ENCODE results near the gene AIFM2. TPM values are rescaled to one million over a fixed set of nuclear protein-coding genes. Genes with fewer than 3 reads are reported as not detected.

Gene AIFM2
- total and polyA plus RNA-seq, 10 of the 15 experiments (the other 5 are each of a cell fraction or from before 2014, with no cell fraction given) = 4.5 to 30.8 (median 15.6) TPM

GRCh38 chr10:70174058-70174741 lies 41.6 kb upstream of the AIFM2 start (continued):
- TF ChIP-seq ZBTB40 (IDR thresholded peaks at IDR 0.05; ENCODE audit: borderline replicate concordance) = 0 out of 2 replicates have a peak, but pooled peaks have one; percentile 28
- no peak for TF ChIP-seq RBBP5 (conservative IDR thresholded peaks at IDR 0.05)
- TF ChIP-seq ZNF384 (IDR thresholded peaks at IDR 0.05; ENCODE audit: borderline replicate concordance, low read depth, low read length) = no peak
- no peak for TF ChIP-seq YY1 (IDR thresholded peaks at IDR 0.05; ENCODE audit: low read depth, low read length)
- no peak for TF ChIP-seq PAX5 (IDR thresholded peaks at IDR 0.05; ENCODE audit: borderline replicate concordance, low read depth, low read length)
- no peak for TF ChIP-seq TARDBP (IDR thresholded peaks at IDR 0.05; ENCODE audit: borderline replicate concordance)
- TF ChIP-seq MLLT1 (IDR thresholded peaks at IDR 0.05) = no peak
- TF ChIP-seq IKZF1 (conservative IDR thresholded peaks at IDR 0.05) = no peak
- TF ChIP-seq, protein P1, sequence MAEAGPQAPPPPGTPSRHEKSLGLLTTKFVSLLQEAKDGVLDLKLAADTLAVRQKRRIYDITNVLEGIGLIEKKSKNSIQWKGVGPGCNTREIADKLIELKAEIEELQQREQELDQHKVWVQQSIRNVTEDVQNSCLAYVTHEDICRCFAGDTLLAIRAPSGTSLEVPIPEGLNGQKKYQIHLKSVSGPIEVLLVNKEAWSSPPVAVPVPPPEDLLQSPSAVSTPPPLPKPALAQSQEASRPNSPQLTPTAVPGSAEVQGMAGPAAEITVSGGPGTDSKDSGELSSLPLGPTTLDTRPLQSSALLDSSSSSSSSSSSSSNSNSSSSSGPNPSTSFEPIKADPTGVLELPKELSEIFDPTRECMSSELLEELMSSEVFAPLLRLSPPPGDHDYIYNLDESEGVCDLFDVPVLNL (IDR thresholded peaks at IDR 0.05; ENCODE audit: low read depth, low read length) = no peak
- no peak for TF ChIP-seq RFX5 (IDR thresholded peaks at IDR 0.05; ENCODE audit: low read depth, low read length)
- no peak for TF ChIP-seq PRDM15 (CRISPR knock-in tag; IDR thresholded peaks at IDR 0.05)
- TF ChIP-seq MYB (IDR thresholded peaks at IDR 0.05; ENCODE audit: borderline replicate concordance, low read depth, low read length) = no peak
- TF ChIP-seq TCF3 (IDR thresholded peaks at IDR 0.05; ENCODE audit: borderline replicate concordance, insufficient read depth, low read depth, low read length) = no peak
- TF ChIP-seq JUND (IDR thresholded peaks at IDR 0.05; ENCODE audit: low read depth, low read length) = no peak
- no peak for TF ChIP-seq HDGF (IDR thresholded peaks at IDR 0.05)
- no peak for TF ChIP-seq CHD2 (IDR thresholded peaks at IDR 0.05; ENCODE audit: borderline replicate concordance, low read depth, low read length)
- TF ChIP-seq YBX1 (IDR thresholded peaks at IDR 0.05) = no peak
- TF ChIP-seq GATAD2B (conservative IDR thresholded peaks at IDR 0.05; ENCODE audit: low read depth) = no peak
- TF ChIP-seq LARP7 (IDR thresholded peaks at IDR 0.05) = no peak
- peak in 1 of 2 experiments; percentile 30; a peak in 1 of 4 replicates for TF ChIP-seq ETV6 (conservative IDR thresholded peaks at IDR 0.05 in 1 of 2, IDR thresholded peaks at IDR 0.05 in 1 of 2; ENCODE audit: borderline replicate concordance in 1 of 2, low read depth in 1 of 2)
- no peak for TF ChIP-seq TCF7 (IDR thresholded peaks at IDR 0.05; ENCODE audit: borderline replicate concordance)

All from GM12878 (cell line).